Measurements from ENCODE around the gene ITGA2B. TPM values are rescaled to one million over a fixed set of nuclear protein-coding genes. Genes with fewer than 3 reads are reported as not detected.

ITGA2B gene
- total and polyA plus RNA-seq, 10 of the 15 experiments (the other 5 are each of a cell fraction or from before 2014, with no cell fraction given) = 0.04 to 0.51 (median 0.21) TPM; not detected in 1

- ChIA-PET CTCF (interaction anchor here (0.7 to 2.4 kb wide), 13 partner anchors 8 to 172 kb away, joined by 3 to 8 read pairs (median 4); partner anchors contain the start of gene FAM171A2), SMC1A (ENCODE audit: uncharacterized antibody, unreplicated experiment) (no interaction called here), POLR2A (no interaction called here), RAD21 (ENCODE audit: unreplicated experiment) (interaction anchor here (1.2 kb wide), 1 partner anchor 25 kb away, joined by 3 read pairs; no protein-coding TSS in a partner anchor)
- Histone ChIP-seq H3K27me3 (replicated peaks in 1 of 2; ENCODE audit: control insufficient read depth in 2 of 2, insufficient read depth in 2 of 2, low read length in 1 of 2) (no peaks in the 10 kb centered on the region; a peak in 1 of 4 replicates), H3K79me2 (ENCODE audit: control insufficient read depth, insufficient read depth, low read length) (no peaks in the 10 kb centered on the region), H3K27ac (ENCODE audit: control insufficient read depth, insufficient read depth) (no peak overlapping the region), H3K9ac (ENCODE audit: control insufficient read depth, insufficient read depth, low read length) (no peak overlapping the region), H3K36me3 (ENCODE audit: control insufficient read depth in 2 of 2, insufficient read depth in 2 of 2, low read length in 1 of 2) (no peaks in the 10 kb centered on the region), H4K20me1 (ENCODE audit: control insufficient read depth, insufficient read depth) (no peaks in the 10 kb centered on the region), H3K4me1 (ENCODE audit: control insufficient read depth, insufficient read depth, low read length) (peaks cover 9% of the 10 kb centered on the region), H3K4me3 (no peak overlapping the region), H2AFZ (ENCODE audit: control insufficient read depth, low read depth, low read length) (no peak overlapping the region), H3K4me2 (ENCODE audit: control insufficient read depth, insufficient read depth) (no peak overlapping the region), H3K9me3 (replicated peaks; ENCODE audit: control insufficient read depth, insufficient read depth, low read length) (no peaks in the 10 kb centered on the region; the same call in 2 of the 3 replicates)
- BruUV-seq (replicated peaks) = no TSS peak
- in situ Hi-C loops (cut with MboI) (no loop called here), intact Hi-C loops (cut with micrococcal nuclease; ENCODE audit: unreplicated experiment) (no loop called here)
- 43% methylated on average over 22 of the region's 22 CpGs for WGBS (ENCODE audit: insufficient coverage, insufficient replicate concordance, low lambda C conversion rate, missing lambda C conversion rate)
- FAIRE-seq = no peak
- no peak for TF ChIP-seq SREBF2 (IDR thresholded peaks at IDR 0.05; ENCODE audit: low read length)
- no peak for TF ChIP-seq HCFC1 (IDR thresholded peaks at IDR 0.05; ENCODE audit: low read length)
- TF ChIP-seq E2F4 (IDR thresholded peaks at IDR 0.05; ENCODE audit: low read depth, low read length) = no peak
- no peak for TF ChIP-seq SIN3A (IDR thresholded peaks at IDR 0.05; ENCODE audit: low read depth, low read length)
- TF ChIP-seq MTA3 (IDR thresholded peaks at IDR 0.05; ENCODE audit: borderline replicate concordance, low read length) = no peak
- TF ChIP-seq BMI1 (IDR thresholded peaks at IDR 0.05; ENCODE audit: borderline replicate concordance) = no peak
- TF ChIP-seq EGR1 (IDR thresholded peaks at IDR 0.05; ENCODE audit: borderline replicate concordance in 1 of 2, low read depth in 2 of 2, low read length in 2 of 2) = no peak
- TF ChIP-seq TAF1 (IDR thresholded peaks at IDR 0.05; ENCODE audit: borderline replicate concordance, low read depth, low read length) = no peak
- TF ChIP-seq BACH1 (IDR thresholded peaks at IDR 0.05; ENCODE audit: borderline replicate concordance) = no peak
- no peak for TF ChIP-seq NFYB (IDR thresholded peaks at IDR 0.05; ENCODE audit: insufficient read depth, low read depth, low read length)
- no peak for TF ChIP-seq HDAC2 (IDR thresholded peaks at IDR 0.05)
- no peak for TF ChIP-seq KDM1A (IDR thresholded peaks at IDR 0.05; ENCODE audit: borderline replicate concordance)
- TF ChIP-seq MEF2A (IDR thresholded peaks at IDR 0.05; ENCODE audit: insufficient read depth, low read depth, low read length) = no peak
- ATAC-seq = peak; percentile 45
- no peak for DNase-seq (ENCODE audit: low read depth, low spot score)
These were observed 14.0 kb downstream of the ITGA2B start for GRCh38 chr17:44375196-44376017.

All from GM12878 (cell line).